Occipital lobe (tissue), 2 donors: ENCODE results near the gene SIL1. TPM values are rescaled to one million over a fixed set of nuclear protein-coding genes. Genes with fewer than 3 reads are reported as not detected.

Source experiments
- DNase-seq: peaks from one replicate; lab custom pipeline; 2025; lab: John Stamatoyannopoulos, UW
- total RNA-seq: library from RNA; depleted of rRNA; stranded (reverse); fragments of >200 nt; gene quantifications from one replicate; pipeline ENCODE4 v1.2.3, GENCODE V29; 2014

The SIL1 gene
- total RNA-seq, 1 donor from 2014 or later, result 11.7 TPM

GRCh38 chr5:138983984-138984383 lies 214.2 kb downstream of the SIL1 start:
- no peak for DNase-seq

- peak; percentile 52 for DNase-seq
Observed at GRCh38 chr5:138981586-138981985, 216.6 kb downstream of the SIL1 start.

GRCh38 chr5:138981131-138981530 lies 217.0 kb downstream of the SIL1 start:
- no peak for DNase-seq

GRCh38 chr5:138980441-138980840 lies 217.7 kb downstream of the SIL1 start:
- DNase-seq, result no peak

GRCh38 chr5:138979684-138980280 lies 218.4 kb downstream of the SIL1 start:
- DNase-seq, result no peak

GRCh38 chr5:138978581-138978980 lies 219.6 kb downstream of the SIL1 start:
- no peak for DNase-seq

GRCh38 chr5:138978080-138978479 lies 220.1 kb downstream of the SIL1 start:
- DNase-seq, result no peak

- DNase-seq, result peak; percentile 38
Observed at GRCh38 chr5:138975098-138975847, 222.9 kb downstream of the SIL1 start.

GRCh38 chr5:138974227-138975063 lies 223.7 kb downstream of the SIL1 start:
- DNase-seq, result peak; percentile 55

- no peak for DNase-seq
Observed at GRCh38 chr5:138972836-138973235, 225.3 kb downstream of the SIL1 start.

- no peak for DNase-seq
Observed at GRCh38 chr5:138972230-138972629, 225.9 kb downstream of the SIL1 start.

- no peak for DNase-seq
Observed at GRCh38 chr5:138969323-138970002, 228.7 kb downstream of the SIL1 start.

- no peak for DNase-seq
Observed at GRCh38 chr5:138968601-138969000, 229.6 kb downstream of the SIL1 start.

- DNase-seq, result peak; percentile 23
Observed at GRCh38 chr5:138967791-138968448, 230.2 kb downstream of the SIL1 start.

GRCh38 chr5:138966236-138966985 lies 231.8 kb downstream of the SIL1 start:
- DNase-seq, result no peak

GRCh38 chr5:138965626-138966025 lies 232.5 kb downstream of the SIL1 start:
- DNase-seq, result no peak

- DNase-seq, result no peak
Observed at GRCh38 chr5:138964647-138965201, 233.4 kb downstream of the SIL1 start.

- no peak for DNase-seq
Observed at GRCh38 chr5:138963763-138964371, 234.3 kb downstream of the SIL1 start.

GRCh38 chr5:138962614-138963370 lies 235.4 kb downstream of the SIL1 start:
- DNase-seq, result no peak
